HuH-7 (cell line): ENCODE measurements around the gene SYT8.
A peak's percentile ranks its signal among the peaks of the same experiment; 100 is the strongest.

ENCODE experiments used
- DNase-seq: peaks from one replicate; pipeline ENCODE4 v3.0.0; 2011; ENCODE audit warnings: low spot score

The SYT8 gene

GRCh38 chr11:1832211-1832919 is 2.4 kb upstream of the SYT8 start:
- DNase-seq, result peak; percentile 95

- DNase-seq, result no peak
Measured at GRCh38 chr11:1832920-1833295, 1.9 kb upstream of the SYT8 start.

DNA sequence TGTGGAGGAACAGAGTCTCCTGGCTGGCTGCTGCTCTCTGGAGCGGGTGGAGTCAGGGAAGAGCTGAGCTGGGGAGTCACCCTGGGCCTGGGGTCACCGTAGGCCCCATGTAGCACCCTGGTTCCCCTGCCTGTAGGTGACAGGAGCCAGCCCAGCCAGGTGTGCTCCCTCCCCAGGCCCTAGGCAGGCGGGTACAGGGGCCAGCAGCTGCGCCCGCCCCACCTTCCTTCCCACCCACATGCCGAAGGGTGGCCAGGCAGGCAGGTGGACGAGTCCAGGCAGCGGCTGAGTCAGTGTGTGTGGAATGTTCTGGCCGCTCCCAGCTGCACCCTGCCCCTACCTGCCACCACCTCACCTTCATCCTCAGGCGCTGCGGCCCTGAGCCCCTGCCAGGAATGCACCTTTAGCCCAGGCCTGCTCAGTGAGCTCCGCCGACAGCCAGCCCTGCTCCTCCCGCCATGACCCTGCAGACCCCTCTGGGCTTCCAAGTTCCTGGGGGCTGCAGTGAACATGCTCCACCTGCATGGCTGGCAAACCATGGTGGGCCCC is 654 bp upstream of the SYT8 start:
- DNase-seq, result no peak

DNA sequence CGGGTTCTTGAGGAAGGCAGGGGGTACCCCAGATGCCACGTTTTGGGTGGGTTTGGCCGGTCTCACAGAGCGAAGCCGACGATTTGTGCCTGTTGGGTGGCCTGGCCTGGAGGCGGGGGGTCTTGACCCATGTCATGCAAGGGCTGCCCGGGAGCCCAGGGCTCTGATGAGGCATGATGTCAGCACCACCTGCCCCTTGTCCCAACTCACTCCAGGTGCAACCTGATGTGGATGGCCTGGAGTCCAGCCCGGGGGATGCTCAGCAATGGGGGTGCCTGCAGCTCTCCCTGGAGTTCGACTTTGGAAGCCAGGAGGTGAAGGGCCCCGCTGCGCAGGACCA is 851 bp downstream of the SYT8 start:
- DNase-seq, result no peak

DNA sequence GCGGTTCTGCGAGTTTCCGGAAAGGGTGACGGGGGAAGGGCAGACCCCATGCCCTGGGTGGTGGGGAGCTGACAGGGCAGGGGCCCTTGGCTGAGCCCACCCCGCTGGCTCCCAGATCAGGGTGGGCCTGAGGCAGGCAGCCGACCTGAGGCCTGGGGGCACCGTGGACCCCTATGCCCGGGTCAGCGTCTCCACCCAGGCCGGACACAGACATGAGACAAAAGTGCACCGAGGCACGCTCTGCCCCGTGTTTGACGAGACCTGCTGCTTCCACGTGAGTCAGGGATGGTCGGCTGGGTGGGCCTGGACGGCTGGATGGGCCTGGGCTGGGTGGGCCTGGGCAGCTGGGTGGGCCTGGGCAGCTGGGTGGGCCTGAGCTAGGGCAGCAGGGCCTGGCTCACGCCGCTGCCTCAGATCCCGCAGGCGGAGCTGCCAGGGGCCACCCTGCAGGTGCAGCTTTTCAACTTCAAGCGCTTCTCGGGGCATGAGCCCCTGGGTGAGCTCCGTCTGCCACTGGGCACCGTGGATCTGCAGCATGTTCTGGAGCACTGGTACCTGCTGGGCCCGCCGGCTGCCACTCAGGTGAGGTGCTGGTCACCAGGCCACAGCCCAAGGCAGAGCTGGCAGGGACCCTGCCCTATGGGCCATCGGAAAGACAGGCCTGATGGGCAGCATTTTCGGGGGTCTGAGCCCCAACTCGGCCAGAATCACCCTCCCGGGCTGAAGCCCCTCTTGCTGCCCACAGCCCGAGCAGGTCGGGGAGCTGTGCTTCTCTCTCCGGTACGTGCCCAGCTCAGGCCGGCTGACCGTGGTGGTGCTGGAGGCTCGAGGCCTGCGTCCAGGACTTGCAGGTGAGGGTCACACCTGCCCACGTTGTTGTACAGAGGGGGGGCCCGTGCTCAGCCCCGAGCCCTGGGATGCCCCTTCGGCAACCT is 1.5 kb downstream of the SYT8 start:
- DNase-seq, result no peak

GRCh38 chr11:1837171-1838076 is 2.6 kb downstream of the SYT8 start:
- DNase-seq, result peak; percentile 90

DNA sequence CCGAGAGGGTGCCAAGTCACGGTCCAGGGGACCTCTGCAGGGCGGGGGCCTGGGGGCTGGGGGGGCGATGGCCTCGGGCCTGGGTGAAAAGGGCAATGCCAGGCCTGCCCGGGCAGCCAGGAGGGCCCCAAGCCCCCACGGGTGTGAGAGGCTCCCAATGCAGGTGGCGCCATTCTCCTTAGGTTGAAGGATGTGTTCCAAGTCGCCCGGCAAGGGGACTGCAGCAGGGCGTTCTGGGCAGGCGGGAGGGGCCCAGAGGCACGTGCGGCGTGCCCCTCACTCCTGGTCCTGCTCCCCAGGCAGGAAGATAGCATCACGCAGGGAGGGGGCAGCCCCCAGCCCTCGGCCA is 3.3 kb downstream of the SYT8 start:
- DNase-seq, result no peak

- no peak for DNase-seq
Measured at GRCh38 chr11:1838426-1839144, 3.8 kb downstream of the SYT8 start, which contains the start of gene TNNI2. TSS of gene TNNI2 (plus strand) at chr11:1838981. CDS start at chr11:1839697, 716 bp downstream.

DNA sequence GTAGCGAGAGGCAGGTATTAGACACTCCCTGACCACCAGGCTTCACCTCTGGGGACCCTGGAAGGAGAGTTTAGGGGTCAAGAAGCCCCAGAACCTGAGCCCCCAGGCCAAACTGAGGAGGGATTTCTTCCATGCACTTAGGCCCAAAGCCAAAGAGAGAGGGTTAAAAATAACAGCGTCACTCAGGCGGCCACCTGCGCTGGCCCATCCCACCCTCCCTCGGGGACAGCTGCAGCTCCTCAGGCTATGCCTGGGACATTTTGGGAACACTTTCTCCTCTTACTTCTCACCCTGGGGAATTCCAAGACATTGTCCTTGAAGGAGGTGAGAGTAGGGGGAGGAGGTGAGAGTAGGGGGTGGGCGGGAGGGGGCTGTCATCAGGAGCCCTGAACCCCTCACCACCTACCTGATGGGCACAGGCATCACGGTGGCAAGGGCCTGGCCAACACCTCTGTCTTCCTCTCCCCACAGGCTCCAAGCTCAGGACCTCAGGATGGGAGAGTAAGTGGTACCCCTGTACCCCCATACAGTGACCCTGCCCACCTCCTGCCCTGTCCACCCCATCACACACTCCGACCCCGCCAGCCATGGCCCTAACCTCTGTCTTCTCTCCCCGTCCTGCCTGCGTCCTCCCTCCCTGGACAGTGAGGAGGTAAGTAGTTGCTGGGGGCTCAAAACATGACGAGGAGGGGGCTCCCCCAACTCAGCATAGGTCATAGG is 4.6 kb downstream of the SYT8 start:
- no peak for DNase-seq

DNA sequence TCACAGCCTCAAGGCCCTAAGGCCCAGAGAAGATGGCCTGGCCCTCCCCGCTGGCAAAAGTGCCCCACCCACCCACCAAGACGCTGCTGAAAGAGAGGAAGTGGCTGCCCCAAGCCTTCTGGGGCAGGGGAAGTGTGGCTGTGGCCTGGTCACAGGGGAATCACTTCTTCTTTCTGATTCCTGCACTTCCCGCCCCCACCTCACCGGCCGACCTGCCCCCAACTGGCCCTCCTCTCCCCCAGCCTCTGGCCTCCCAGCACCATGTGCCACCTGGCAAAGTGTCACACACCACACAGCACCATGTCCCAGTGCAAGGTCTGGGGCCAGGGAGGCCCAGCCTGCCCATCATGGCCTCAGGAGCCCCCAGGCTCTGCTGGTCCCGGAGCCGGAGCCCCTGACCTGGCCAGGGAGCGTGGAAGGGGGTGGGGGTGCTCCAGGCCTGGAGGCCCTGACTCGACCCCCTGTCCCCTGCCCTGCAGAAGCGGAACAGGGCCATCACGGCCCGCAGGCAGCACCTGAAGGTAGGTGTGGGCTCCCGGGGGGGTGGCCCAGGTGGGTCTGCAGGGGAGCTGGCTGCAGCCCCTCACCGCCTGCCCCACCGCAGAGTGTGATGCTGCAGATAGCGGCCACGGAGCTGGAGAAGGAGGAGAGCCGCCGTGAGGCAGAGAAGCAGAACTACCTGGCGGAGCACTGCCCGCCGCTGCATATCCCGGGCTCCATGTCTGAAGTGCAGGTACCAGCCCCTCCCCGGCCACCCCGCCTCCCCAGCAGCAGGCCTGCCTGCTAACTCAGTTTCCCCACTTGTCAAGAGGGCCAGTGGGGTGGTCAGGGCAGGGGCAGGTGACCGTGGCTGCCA is 5.4 kb downstream of the SYT8 start:
- no peak for DNase-seq

- DNase-seq, result no peak
Measured at GRCh38 chr11:1840780-1841480, 6.1 kb downstream of the SYT8 start.

DNA sequence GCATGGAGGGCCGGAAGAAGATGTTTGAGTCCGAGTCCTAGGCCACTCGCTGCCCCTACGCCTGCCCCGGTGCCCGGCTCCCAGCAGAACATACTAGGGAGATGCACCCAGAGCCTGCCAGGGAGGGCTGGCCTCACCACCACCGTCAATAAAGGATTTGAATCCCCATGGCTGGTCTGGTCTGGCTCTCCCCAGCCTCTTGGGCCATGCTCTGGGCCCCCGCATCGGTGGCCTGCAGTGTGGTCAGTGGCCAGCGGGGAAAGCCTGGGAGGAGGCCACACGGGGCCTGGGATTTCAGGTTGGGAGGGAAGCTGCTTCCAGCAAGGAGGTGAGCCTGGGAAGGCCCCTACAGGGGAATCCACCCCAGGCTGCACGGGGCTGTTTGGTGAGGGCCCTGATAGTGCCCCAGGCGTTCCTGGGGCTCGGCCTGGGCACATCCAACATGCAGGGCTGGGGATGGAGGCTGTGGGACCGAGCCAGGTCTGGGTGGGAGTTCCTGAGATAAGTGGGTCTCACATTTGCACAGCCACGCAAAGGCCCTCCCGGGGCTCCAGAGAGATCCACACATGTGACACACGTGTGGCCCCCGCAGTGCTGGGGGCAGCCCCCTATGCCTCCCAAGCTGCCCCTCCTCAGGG is 6.8 kb downstream of the SYT8 start:
- DNase-seq, result no peak

DNA sequence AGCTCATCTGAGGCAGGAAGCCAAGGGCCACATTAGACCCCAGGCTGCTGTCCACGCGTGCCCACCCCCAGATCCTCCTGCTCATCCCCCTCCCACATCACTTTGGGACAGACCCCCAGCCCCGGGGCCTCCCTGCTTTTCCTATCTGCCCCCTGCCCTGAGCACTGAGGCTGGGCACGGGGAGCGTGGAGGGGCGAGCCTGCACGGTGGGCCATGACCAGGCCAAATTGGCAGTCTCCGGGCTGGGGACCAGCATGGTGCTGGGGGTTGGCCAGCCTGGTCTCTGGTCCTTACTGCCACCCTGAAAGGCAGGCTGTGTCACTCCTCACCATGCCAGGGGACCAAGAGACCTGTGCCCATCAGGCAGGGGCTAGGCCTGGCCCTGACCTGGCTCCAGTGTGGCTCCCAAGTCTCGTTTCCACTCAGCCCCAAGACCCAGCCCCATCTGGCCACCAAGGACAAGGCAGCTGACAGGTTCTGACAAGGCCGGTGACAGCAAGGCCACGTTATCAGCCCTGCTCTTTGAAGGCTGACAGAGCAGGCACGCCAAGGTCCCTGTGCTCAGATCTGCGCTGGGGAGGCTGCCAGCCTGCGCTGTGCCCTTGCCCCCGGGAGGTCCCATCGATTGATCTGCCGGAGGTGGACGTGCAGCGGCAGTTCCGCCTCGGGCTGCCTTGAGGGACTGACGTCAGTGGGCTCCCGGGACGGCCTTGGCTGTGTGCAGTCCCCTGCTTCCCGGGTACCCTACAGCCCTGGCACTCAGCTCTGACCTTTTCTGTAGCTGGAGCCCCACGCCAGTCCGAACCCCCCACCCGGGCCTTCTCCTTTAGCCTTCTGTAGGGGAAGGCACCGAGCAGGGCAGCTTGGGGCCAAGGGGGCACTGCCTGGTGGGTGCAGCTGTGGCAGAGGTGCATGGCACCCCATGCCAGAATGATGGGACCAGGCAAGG is 7.6 kb downstream of the SYT8 start:
- no peak for DNase-seq

- DNase-seq, result no peak
Measured at GRCh38 chr11:1843098-1843473, 8.3 kb downstream of the SYT8 start.

- DNase-seq, result no peak
Measured at GRCh38 chr11:1843796-1844195, 9.0 kb downstream of the SYT8 start.

GRCh38 chr11:1844221-1845094 is 9.7 kb downstream of the SYT8 start:
- DNase-seq, result no peak

- no peak for DNase-seq
Measured at GRCh38 chr11:1845095-1845429, 10.3 kb downstream of the SYT8 start.
